Vagina (tissue), 2 donors: ENCODE measurements around the gene SGK1. TPM values are rescaled to one million over a fixed set of nuclear protein-coding genes. Genes with fewer than 3 reads are reported as not detected.

ENCODE experiments used
- DNase-seq, 2 donors: peaks; one replicate each; pipeline ENCODE4 v3.0.0-alpha.2; 2017; ENCODE audit errors: extremely low spot score in 2 of 2
- H3K27ac ChIP-seq: fragments of 200-600 bp; sonication (generic); one replicate; pipeline ENCODE4 v1.5.1; 2019
- H3K27me3 ChIP-seq: fragments of 200-600 bp; sonication (generic); one replicate; pipeline ENCODE4 v1.5.1; 2019
- H3K36me3 ChIP-seq, 2 donors: fragments of 200-600 bp; sonication (generic); one replicate each; pipeline ENCODE4 v1.5.1; 2017 to 2019
- H3K4me1 ChIP-seq: fragments of 200-600 bp; sonication (generic); one replicate; pipeline ENCODE4 v1.5.1; 2019
- H3K4me3 ChIP-seq, 2 donors: fragments of 200-600 bp; sonication (generic); 1 replicate in 1 of 2; 2 replicates in 1 of 2; pipeline ENCODE4 v1.5.1; 2016 to 2019
- H3K9me3 ChIP-seq: fragments of 200-600 bp; sonication (generic); one replicate; pipeline ENCODE4 v1.5.1; 2019
- CTCF ChIP-seq, 3 experiments: fragments of 450-650 bp in 2 of 3; fragments of 200-600 bp in 1 of 3; sonication (generic) in 1 of 3; IDR thresholded peaks; one replicate each; pipeline ENCODE4 v1.5.1; 2017 to 2019; ENCODE audit warnings: antibody characterized with exemption in 3 of 3, mild to moderate bottlenecking in 2 of 3, moderate library complexity in 2 of 3
- POLR2A ChIP-seq, 2 donors: fragments of 450-650 bp; IDR thresholded peaks; one replicate each; pipeline ENCODE4 v1.6.1; 2017; ENCODE audit warnings: antibody characterized with exemption in 2 of 2, mild to moderate bottlenecking in 2 of 2, moderate library complexity in 2 of 2
- POLR2AphosphoS5 ChIP-seq, 2 donors: sonication (generic); formaldehyde crosslinking; IDR thresholded peaks; one replicate each; pipeline ENCODE4 v1.9.0; 2017; ENCODE audit warnings: antibody characterized with exemption in 2 of 2, mild to moderate bottlenecking in 2 of 2, low read depth in 1 of 2; ENCODE audit not compliant: insufficient read depth in 1 of 2
- intact Hi-C: fragments of 100-400 bp; cut with DNase I; formaldehyde crosslinking; loops from one replicate; pipeline ENCODE4 v1.15.1; 2023
- total RNA-seq: library from RNA; depleted of rRNA; stranded (reverse); fragments of >200 nt; gene quantifications from one replicate; pipeline ENCODE4 v1.2.3, GENCODE V29; 2016

SGK1 gene
- total RNA-seq, 1 donor from 2014 or later = 608 TPM

DNA sequence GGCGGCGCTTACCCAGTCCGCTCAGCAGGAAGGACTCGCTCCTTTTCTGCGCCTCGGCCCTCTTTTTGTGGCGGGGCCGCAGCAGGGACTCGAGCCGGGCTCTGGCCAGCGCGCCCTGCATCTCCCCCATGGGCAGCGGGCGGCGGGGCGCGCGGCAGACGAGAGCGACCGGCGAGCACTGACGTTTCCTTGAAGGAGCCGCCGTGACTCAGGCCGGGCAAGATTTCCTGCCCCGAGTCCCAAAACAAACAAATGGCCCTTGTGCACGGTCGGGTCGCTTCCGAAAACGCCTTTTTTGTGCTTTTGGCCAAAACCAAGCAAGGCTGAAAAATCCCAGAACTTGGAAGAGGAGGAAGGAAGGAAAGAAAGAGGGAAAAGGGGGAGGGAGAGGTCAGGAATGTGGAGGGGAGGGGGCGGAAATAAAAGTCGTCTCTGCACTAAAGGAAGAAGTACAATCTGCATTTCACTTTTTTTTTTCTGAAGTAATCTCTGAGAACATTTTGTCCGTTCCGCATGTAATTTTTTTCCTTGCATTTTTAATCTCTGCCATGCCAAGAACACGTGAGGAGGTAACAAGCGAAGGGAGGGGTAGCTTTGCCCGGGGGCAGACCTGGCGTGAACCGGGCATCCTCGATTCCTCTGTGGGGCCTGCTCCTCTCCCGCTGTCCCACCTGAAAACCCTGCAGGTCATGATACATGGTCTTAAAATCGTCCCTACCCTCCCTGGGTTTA, 142.2 kb downstream of the SGK1 start:
- peaks cover 52% of the 10 kb centered on the region for H3K4me1 ChIP-seq
- no peak for TF ChIP-seq CTCF (IDR thresholded peaks at IDR 0.05)
- peak; percentile 21 to 52 for TF ChIP-seq POLR2AphosphoS5 (IDR thresholded peaks at IDR 0.05; ENCODE audit: insufficient read depth in 1 of 2, low read depth in 1 of 2)
- intact Hi-C loops = loop anchor here (5.0 kb wide), 1 partner anchor 462 kb away; no protein-coding TSS in a partner anchor

DNA sequence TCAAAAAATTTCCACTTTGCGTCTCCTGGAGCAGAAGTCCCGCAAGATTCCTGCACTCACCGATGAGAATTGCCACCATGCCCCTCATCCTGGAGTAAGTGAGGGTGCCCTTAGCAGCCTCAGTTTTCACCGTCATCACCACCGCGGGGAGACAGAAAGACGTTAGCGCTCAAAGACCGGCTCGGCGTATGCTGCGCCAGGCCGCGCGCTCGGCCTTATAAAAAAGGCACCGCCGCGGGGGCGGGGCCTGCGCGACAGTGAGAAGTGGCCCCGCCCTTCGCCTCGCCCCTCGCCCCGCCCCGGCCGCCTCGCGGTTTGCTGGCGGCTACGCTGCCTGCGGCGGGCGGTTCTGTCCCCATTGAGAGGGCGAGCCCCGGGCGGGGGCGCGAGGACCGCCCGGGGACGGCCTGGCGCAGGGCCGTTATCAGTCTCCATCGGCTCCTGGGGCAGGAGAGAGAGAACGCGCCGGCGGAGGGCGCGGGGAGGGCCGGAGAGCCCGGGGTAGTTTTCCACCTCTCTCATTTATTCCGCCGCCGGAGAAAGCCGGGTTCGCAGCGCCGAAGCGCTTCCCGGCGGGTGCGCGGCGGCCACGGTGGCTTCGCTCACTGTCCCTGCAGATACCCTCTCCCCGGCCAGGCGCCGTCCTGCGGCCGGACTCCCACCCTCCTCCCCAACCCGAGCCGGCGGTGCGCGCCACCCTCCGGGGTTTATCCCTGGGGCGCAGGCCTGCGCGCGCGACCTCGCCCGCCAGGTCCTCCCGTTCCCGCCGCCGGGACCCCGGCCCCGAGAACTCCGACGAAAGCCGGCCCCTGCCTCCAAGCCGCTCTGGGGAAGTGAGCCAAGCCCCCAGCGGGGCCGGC, 143.0 kb downstream of the SGK1 start:
- intact Hi-C loops = loop anchor here (5.0 kb wide), 3 partner anchors 462 to 707 kb away; no protein-coding TSS in a partner anchor
- Histone ChIP-seq H3K4me1 (peaks cover 57% of the 10 kb centered on the region), H3K36me3 (peaks cover 0 to 39% of the 10 kb centered on the region in 2 donors), H3K9me3 (no peaks in the 10 kb centered on the region), H3K27ac (peak overlapping the region; percentile 98), H3K27me3 (no peaks in the 10 kb centered on the region), H3K4me3 (peak overlapping the region; percentile 89 to 95)
- TF ChIP-seq CTCF (IDR thresholded peaks at IDR 0.05) = no peak
- peak; percentile 53 to 97 for TF ChIP-seq POLR2AphosphoS5 (IDR thresholded peaks at IDR 0.05; ENCODE audit: insufficient read depth in 1 of 2, low read depth in 1 of 2)
- TF ChIP-seq POLR2A (IDR thresholded peaks at IDR 0.05) = peak; percentile 35 to 90
- DNase-seq = peak in 1 of 2 donors; percentile 95

More for the DNA sequence above, 142.2 kb downstream of the SGK1 start:
- Histone ChIP-seq H3K4me3 (peak overlapping the region; percentile 89 to 95), H3K36me3 (peaks cover 0 to 31% of the 10 kb centered on the region in 2 donors), H3K9me3 (no peaks in the 10 kb centered on the region), H3K27ac (peak overlapping the region; percentile 98), H3K27me3 (no peaks in the 10 kb centered on the region)
- DNase-seq = no peak

DNA sequence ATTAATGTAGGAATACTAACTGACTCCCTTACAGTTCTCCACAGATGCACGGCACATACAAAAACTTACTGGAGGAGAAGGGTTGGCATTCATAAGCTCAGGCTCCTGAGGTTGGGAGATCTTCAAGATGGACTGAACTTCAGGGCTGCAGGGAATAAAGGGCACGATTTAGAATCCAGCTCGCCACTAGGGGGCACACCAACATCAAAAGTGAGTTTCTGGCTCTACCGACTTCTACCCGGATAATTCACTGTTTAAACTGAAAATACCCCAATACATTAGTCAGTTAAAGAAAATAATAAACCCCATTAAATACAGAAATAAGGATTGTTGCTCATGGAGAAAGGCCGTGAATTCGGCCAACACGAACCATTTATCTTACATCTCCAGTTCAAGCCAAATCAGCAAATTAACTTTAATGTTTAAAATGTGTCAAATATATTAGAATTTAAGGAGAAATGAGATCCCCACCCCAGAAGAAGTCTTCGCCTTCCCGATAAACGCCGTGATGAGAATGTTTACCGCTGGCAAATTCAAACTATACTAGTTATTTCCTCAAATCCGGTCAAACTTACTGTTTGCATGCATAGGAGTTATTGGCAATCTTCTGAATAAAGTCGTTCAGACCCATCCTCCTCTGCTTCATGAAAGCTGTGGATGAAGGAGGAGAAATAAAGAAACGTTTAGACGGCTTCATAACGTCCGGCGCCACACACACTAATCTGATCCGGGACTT, 143.8 kb downstream of the SGK1 start:
- Histone ChIP-seq H3K27ac (peak overlapping the region; percentile 98), H3K9me3 (no peaks in the 10 kb centered on the region), H3K4me1 (peaks cover 63% of the 10 kb centered on the region), H3K36me3 (peaks cover 0 to 47% of the 10 kb centered on the region in 2 donors), H3K27me3 (no peaks in the 10 kb centered on the region), H3K4me3 (peak overlapping the region; percentile 89 to 95)
- intact Hi-C loops = loop anchor here (5.0 kb wide), 2 partner anchors 648 to 708 kb away; no protein-coding TSS in a partner anchor
- no peak for TF ChIP-seq POLR2A (IDR thresholded peaks at IDR 0.05)
- peak; percentile 56 to 88 (median 70) for TF ChIP-seq CTCF (IDR thresholded peaks at IDR 0.05)
- TF ChIP-seq POLR2AphosphoS5 (IDR thresholded peaks at IDR 0.05; ENCODE audit: insufficient read depth in 1 of 2, low read depth in 1 of 2) = peak in 1 of 2 donors; percentile 57
- DNase-seq = no peak

GRCh38 chr6:134173366-134173725, 144.6 kb downstream of the SGK1 start:
- no peaks in the 10 kb centered on the region for H3K27me3 ChIP-seq
- no peak for DNase-seq
- TF ChIP-seq CTCF (IDR thresholded peaks at IDR 0.05) (no peak), POLR2AphosphoS5 (IDR thresholded peaks at IDR 0.05; ENCODE audit: insufficient read depth in 1 of 2, low read depth in 1 of 2) (no peak)
- intact Hi-C loops = loop anchor here (5.0 kb wide), 2 partner anchors 649 to 709 kb away; no protein-coding TSS in a partner anchor
- H3K36me3 ChIP-seq = peaks cover 0 to 52% of the 10 kb centered on the region in 2 donors
- H3K4me3 ChIP-seq = peak overlapping the region; percentile 89 to 95
- peaks cover 69% of the 10 kb centered on the region for H3K4me1 ChIP-seq
- peak overlapping the region; percentile 98 for H3K27ac ChIP-seq
- no peaks in the 10 kb centered on the region for H3K9me3 ChIP-seq
